ENCODE data around the gene ZMYND19.

Gene ZMYND19

DNA sequence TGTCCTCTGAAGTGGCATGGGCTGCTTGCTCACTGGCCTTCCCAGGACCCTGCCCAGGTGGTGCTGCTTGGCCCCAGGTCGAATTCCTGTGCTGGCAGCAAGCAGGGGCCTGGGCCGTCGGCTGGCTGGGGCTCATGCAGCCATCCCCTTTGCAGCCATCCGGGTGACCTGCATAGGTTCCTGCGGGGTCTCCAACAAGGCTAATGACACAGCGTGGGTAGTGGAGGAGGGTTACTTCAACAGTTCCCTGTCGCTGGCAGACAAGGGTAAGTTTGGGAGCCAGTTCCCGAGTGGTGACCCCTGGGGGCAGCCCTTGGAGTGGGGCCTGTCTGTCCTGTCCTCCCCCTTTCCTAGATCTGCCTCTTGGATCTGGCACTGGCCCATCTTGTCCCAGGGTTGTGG is 22.4 kb upstream of the ZMYND19 start:
- TF ChIP-seq, protein P1, sequence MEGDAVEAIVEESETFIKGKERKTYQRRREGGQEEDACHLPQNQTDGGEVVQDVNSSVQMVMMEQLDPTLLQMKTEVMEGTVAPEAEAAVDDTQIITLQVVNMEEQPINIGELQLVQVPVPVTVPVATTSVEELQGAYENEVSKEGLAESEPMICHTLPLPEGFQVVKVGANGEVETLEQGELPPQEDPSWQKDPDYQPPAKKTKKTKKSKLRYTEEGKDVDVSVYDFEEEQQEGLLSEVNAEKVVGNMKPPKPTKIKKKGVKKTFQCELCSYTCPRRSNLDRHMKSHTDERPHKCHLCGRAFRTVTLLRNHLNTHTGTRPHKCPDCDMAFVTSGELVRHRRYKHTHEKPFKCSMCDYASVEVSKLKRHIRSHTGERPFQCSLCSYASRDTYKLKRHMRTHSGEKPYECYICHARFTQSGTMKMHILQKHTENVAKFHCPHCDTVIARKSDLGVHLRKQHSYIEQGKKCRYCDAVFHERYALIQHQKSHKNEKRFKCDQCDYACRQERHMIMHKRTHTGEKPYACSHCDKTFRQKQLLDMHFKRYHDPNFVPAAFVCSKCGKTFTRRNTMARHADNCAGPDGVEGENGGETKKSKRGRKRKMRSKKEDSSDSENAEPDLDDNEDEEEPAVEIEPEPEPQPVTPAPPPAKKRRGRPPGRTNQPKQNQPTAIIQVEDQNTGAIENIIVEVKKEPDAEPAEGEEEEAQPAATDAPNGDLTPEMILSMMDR (IDR thresholded peaks at IDR 0.05; ENCODE audit: extremely low read depth, missing control alignments) = no peak
- DNase-seq (ENCODE audit: low spot score) = no peak

DNA sequence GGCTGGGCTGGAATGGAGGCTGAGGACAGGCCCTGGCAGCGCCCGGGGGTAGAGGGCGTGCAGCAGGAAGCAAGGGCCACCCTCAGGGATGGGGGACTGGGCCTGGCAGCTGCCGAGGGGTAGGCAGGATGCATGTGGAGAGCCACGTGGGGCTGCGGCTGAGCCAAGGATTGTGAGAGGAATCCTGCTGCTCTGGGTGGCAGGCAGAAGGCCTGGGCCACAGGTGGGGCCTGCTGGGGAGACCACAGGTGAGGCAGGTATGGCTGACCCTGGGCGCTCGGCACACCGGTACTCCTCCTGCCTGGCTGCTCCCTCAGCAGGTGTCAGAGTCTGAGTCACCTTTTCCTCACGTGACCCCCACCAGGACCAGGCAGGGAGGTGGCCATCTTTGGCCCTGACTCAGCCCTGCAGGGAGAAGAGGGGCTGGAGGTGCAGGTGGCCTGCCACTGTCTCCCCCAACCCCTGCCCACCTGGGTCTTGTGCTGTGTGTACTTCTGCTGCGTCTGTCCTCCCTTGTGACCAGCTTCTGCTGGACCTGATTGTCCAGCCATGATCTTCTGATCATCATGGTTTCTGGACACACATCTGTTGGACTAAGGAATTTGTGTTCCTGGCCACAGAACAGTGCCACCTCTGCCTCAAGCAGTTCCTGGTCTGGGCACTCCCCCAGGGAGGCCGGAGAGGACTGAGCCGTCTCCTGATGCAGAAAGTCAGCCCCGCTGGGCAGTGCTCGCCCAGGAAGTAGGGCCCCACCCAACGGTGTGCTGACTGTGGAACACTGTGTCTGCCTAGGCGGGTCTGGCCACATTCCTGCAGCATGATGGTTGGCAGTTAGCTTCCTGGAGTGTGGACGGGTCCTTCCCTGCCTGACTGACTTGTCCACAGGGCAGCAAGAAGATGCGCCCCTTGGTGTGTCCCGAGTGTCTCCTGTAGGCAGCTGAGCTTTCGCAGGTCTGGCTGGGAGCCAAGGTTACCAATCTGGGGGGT is 21.6 kb upstream of the ZMYND19 start:
- TF ChIP-seq, protein P1 (IDR thresholded peaks at IDR 0.05; ENCODE audit: extremely low read depth, missing control alignments) = no peak
- no peak for DNase-seq (ENCODE audit: low spot score)

DNA sequence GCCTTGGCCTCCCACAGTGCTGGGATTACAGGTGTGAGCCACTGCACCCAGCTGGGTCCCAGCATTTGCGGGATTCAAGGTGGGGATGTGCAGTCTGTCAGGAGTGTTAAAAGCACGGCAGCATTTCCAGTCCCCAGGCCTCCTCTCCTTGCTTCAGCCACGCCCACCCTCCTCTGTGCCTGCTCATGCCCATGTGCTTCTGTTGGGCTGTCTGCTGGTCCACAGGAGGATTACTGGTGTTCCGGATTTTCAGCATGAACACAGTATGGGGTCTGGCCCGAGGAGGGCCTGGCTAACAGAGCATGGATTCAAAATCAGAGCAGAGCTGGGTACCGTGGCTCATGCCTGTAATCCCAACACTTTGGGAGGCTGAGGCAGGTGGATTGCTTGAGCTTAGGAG is 20.6 kb upstream of the ZMYND19 start:
- TF ChIP-seq, protein P1 (IDR thresholded peaks at IDR 0.05; ENCODE audit: extremely low read depth, missing control alignments) = no peak
- no peak for DNase-seq (ENCODE audit: low spot score)

DNA sequence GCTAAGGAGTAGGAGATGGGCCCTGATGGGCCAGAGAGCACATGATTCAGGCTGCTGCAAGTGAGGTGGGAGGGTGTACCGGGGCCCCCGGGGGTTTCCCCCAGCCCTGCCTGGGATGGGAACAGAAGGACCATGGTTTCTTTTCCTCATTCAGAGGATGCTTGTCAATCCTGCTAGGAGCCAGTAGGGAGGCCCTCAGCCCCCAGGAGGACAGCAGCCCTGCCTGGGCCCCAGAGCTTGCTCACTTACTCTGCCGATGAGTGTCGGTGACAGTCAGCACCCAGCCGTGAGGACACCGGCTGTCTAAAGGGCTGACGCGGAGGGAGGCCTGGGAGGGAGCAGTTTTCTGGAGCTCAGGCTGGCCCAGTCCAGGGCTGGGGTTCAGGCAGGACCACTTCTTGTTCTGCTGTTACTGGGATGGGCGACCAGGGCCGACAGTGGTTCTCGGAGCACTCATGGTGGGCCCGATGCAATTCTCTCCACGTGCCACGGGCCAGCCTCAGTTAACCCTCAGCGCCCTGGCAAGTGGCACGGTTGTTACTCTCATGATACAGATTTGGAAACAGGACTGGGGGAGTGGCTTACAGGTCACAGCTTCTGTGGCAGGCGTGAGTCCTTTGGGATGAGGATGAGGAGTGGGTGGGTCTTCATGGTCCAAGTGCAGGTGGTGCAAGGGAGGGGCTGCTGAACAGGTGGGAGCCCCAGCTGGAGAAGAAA is 17.0 kb upstream of the ZMYND19 start:
- DNase-seq (ENCODE audit: low spot score) = no peak

DNA sequence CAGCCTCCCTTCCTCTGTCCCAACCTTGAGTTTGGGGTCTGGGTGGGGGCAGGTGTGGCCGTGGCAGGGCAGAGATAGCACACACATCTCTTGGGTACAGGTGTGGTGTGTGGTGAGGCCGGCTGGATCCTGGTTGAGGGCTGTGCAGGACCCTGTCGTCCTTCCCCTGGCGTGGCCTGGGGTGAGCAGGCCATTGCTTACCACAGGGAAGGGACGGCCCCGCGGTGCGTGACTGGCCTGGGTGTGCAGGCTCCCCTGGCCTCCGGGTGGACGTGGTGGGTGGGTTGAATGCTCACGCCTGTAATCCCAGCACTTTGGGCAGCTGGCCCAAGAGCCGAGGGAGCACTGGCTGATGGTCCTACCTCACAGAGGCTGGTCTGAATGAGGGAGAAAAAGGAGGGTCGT is 16.4 kb upstream of the ZMYND19 start:
- TF ChIP-seq, protein P1 (IDR thresholded peaks at IDR 0.05; ENCODE audit: extremely low read depth, missing control alignments) = no peak
- DNase-seq (ENCODE audit: low spot score) = no peak

More for the DNA sequence above, 17.0 kb upstream of the ZMYND19 start:
- TF ChIP-seq, protein P1 (IDR thresholded peaks at IDR 0.05; ENCODE audit: extremely low read depth, missing control alignments) = no peak

DNA sequence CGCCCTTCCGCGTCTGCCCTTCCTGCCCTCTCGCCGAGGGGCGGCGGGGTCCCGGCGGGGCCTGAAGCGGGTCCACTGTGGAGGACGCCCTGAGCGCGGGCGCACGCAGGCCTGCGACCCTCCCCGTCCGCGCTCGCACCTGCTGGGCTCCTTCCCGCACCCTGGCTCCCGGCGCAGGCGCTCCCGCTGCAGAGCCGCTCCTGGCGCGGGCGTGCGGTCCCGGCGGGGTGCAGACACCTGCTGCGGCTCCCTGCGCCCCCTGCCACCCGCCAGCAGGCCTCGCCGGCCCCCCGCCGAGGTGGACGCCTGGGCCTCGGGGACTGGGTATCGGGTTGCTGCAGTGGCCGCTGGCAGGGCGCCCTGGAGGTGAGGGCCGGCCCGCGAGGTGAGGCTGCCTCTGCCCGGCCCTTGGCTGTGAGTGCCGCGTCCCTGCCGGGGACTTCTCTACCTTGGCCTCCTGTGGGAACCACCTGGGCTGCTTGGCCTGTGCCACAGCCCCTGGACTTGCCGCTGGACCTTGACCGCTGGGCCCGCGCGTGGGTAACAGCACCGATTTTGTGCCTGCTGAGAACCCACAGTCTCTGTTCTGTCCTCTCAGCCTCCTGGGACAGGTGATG is 15.8 kb upstream of the ZMYND19 start:
- TF ChIP-seq, protein P1 (IDR thresholded peaks at IDR 0.05; ENCODE audit: extremely low read depth, missing control alignments) = no peak
- DNase-seq (ENCODE audit: low spot score) = no peak
